ENCODE measurements around the gene NTSR1. TPM values are rescaled to one million over a fixed set of nuclear protein-coding genes. Genes with fewer than 3 reads are reported as not detected.

NTSR1 gene
- total and polyA plus RNA-seq, 2 experiments from 2014 or later: 0.15 to 1.4 TPM

- no peak for TF ChIP-seq REST (IDR thresholded peaks at IDR 0.05; ENCODE audit: unreplicated experiment)
- TF ChIP-seq ZNF114 (CRISPR knock-in tag; IDR thresholded peaks at IDR 0.05): no peak
- no peak for TF ChIP-seq STAT1 (IDR thresholded peaks at IDR 0.05; ENCODE audit: unreplicated experiment)
- no peak for TF ChIP-seq ZNF331 (CRISPR knock-in tag; IDR thresholded peaks at IDR 0.05; ENCODE audit: low read depth)
- TF ChIP-seq POLR2AphosphoS5 (IDR thresholded peaks at IDR 0.05; ENCODE audit: low read depth): no peak
- TF ChIP-seq EZH2 (IDR thresholded peaks at IDR 0.05; ENCODE audit: low read depth, unreplicated experiment): no peak
Observed at GRCh38 chr20:62692801-62693523, 15.7 kb upstream of the NTSR1 start (continued).

- DNase-seq (ENCODE audit: low spot score) (no peak), ATAC-seq (no peak)
- no peak overlapping the region for H2AFZ ChIP-seq
- Mint-ChIP-seq H3K27ac (no peak overlapping the region), H3K9me3 (no peaks in the 10 kb centered on the region), H3K4me3 (no peak overlapping the region), H3K36me3 (ENCODE audit: low read depth) (no peaks in the 10 kb centered on the region), H3K4me1 (peaks cover 3% of the 10 kb centered on the region; the same call in 1 of the 3 replicates), H3K27me3 (ENCODE audit: insufficient read depth, low read depth, poor library complexity) (peaks cover 13% of the 10 kb centered on the region)
- H3K4me3 ChIP-seq: no peak overlapping the region
- no peaks in the 10 kb centered on the region for H3K79me2 ChIP-seq (replicated peaks; ENCODE audit: insufficient read depth)
- H3K4me2 ChIP-seq: no peak overlapping the region
- no peak overlapping the region for H3K27ac ChIP-seq (ENCODE audit: low read depth)
- H4K20me1 ChIP-seq (replicated peaks; ENCODE audit: insufficient read depth): no peaks in the 10 kb centered on the region
- no peaks in the 10 kb centered on the region for H3F3A ChIP-seq (replicated peaks; ENCODE audit: low read depth)
- H3K36me3 ChIP-seq (ENCODE audit: insufficient read depth): no peaks in the 10 kb centered on the region
- no peaks in the 10 kb centered on the region for H3K4me1 ChIP-seq (ENCODE audit: insufficient read depth)
- no peaks in the 10 kb centered on the region for H3K27me3 ChIP-seq (ENCODE audit: insufficient read depth)
- H3K9me2 ChIP-seq (ENCODE audit: insufficient read depth): no peaks in the 10 kb centered on the region
- TF ChIP-seq ZNF331 (CRISPR knock-in tag; IDR thresholded peaks at IDR 0.05; ENCODE audit: low read depth): no peak
- no peak for TF ChIP-seq POLR2AphosphoS5 (IDR thresholded peaks at IDR 0.05; ENCODE audit: low read depth)
- no peak for TF ChIP-seq ZNF462 (CRISPR knock-in tag; IDR thresholded peaks at IDR 0.05)
- no peak for TF ChIP-seq STAT1 (IDR thresholded peaks at IDR 0.05; ENCODE audit: unreplicated experiment)
- no peak for TF ChIP-seq CREB1 (CRISPR knock-in tag; IDR thresholded peaks at IDR 0.05; ENCODE audit: low read depth)
- TF ChIP-seq EZH2phosphoT487 (IDR thresholded peaks at IDR 0.05; ENCODE audit: unreplicated experiment): no peak
- no peak for TF ChIP-seq REST (IDR thresholded peaks at IDR 0.05; ENCODE audit: unreplicated experiment)
- TF ChIP-seq EZH2 (IDR thresholded peaks at IDR 0.05; ENCODE audit: low read depth, unreplicated experiment): no peak
Observed at GRCh38 chr20:62693524-62693922, 15.1 kb upstream of the NTSR1 start.

Measured in GM23338 (cell line).